SK-MEL-5 (cell line): Measurements from ENCODE around the gene LIM2. TPM values are rescaled to one million over a fixed set of nuclear protein-coding genes. Genes with fewer than 3 reads are reported as not detected.

Experiments
- DNase-seq: peaks from one replicate; pipeline ENCODE4 v3.0.0-alpha.2; 2016; ENCODE audit warnings: low read depth, low spot score
- in situ Hi-C: cut with HindIII; loops from 2 replicates; pipeline ENCODE4 v1.10.0; 2016; ENCODE audit warnings: low sequenced_read_pairs, high pct_unique_total_duplicates, low pct_unique_long_range_greater_than_20kb
- total RNA-seq: library from RNA; depleted of rRNA; stranded (reverse); fragments of >200 nt; shearing (Covaris generic); gene quantifications from 2 replicates; pipeline ENCODE4 v1.2.3, GENCODE V29; 2014

Gene LIM2
- total RNA-seq, 1 experiment from 2014 or later: not detected

GRCh38 chr19:51352783-51353360, 34.9 kb downstream of the LIM2 start:
- in situ Hi-C loops: no loop called here
- DNase-seq: no peak

- no peak for DNase-seq
- in situ Hi-C loops: no loop called here
Measured at GRCh38 chr19:51351266-51351990, 36.3 kb downstream of the LIM2 start.

- no peak for DNase-seq
- in situ Hi-C loops: no loop called here
Measured at GRCh38 chr19:51347209-51347928, 40.4 kb downstream of the LIM2 start.

GRCh38 chr19:51346742-51347141, 41.0 kb downstream of the LIM2 start:
- in situ Hi-C loops: no loop called here
- no peak for DNase-seq

- in situ Hi-C loops: no loop called here
- no peak for DNase-seq
Measured at GRCh38 chr19:51345076-51345620, 42.6 kb downstream of the LIM2 start.

DNA sequence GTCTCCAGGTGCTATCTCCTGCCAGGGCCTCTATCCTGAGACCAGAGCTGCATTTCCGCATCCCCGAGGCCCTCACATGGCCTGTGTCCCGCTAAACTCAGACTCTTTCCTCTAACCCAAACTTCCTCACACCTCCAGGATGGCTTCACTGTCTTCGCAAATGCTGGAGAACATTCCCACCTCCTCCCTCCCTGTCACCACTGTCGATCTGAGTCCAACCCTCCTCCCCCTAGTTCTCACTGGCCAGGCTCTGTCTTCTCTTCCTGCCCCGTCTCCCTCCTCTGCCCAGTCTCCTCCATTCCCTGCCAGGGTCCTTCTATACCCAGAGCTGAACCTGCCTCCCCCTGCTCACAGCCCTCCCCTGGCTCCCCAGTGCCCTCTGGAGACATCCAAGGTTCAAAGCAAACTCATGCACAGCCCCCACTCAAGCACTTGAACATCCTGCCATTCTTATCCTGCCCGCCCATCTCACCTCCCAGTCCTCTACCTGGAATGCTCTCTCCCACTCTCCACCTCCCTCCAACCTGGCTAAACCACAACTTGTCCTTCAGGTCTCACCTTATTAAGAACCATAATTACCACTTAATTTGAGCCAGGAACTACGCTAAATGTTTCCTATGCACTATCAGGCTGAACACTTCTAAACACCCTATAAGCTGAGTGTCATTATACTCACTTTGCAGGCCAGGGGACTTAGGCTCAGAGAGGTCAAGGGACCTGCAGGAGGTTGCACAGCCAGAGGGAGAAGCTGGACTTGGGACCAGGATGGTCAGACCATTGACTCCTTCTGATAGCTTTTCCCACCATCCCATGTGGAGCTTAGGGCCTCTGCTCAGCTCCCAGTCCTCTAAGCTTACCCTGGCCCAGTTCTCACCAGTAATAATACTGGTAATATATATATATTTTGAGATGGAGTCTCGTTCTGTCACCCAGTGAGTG, 44.9 kb downstream of the LIM2 start:
- DNase-seq: no peak
- in situ Hi-C loops: no loop called here

- in situ Hi-C loops: no loop called here
- no peak for DNase-seq
Measured at GRCh38 chr19:51341976-51342580, 45.7 kb downstream of the LIM2 start, which contains the start of gene VSIG10L. Gene VSIG10L (minus strand): TSS chr19:51342139. CDS start chr19:51342124, 15 bp downstream.

- no peak for DNase-seq
- in situ Hi-C loops: no loop called here
Measured at GRCh38 chr19:51341066-51341465, 46.7 kb downstream of the LIM2 start.

DNA sequence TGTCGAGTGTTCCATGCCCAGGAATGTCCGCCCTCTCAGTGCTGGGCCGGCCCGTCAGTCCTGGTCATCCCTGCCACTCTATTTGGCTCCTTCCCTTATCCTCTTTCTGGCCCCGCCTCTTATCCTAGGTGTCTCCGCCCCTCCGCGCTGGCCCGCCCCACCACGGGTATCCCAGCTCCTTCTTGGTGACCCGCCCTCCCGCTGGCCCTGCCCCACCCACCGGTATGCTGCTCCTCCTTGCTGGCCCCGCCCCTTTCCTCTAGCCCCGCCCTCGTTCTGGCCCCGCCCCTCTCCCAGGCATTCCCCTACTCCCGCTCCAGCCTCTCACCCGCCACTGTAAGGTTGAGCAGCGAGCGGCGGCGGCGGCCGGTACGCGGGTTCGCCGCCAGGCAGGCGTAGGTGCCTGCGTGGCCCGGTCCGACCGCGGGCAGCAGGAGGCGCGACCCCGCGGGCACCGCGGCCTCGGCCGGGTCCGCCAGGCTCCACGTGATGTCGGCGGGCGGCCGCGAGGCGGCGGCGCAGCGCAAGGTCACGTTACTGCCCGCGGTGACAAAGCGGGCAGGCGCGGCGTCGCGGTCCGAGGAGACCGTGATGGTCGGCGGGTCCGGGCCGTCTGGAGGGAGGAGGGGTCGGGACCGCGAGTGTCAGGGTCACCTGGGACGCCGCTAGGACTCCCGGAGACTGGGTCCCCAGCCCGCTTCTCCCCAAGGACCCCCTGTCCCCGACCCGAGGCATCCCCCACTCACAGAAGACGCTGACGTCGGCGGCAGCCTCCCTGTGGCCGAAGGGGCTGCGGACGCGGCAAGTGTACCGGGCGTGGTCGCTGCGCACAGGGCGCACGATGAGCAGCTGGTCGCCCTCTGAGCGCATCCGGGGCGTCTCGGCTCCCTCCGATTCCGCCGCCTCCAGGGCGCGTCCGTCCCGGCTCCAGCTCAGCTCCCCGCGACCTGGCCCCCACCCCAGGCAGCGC, 47.8 kb downstream of the LIM2 start:
- peak; percentile 95 for DNase-seq
- in situ Hi-C loops: no loop called here

GRCh38 chr19:51339313-51339686, 48.5 kb downstream of the LIM2 start:
- in situ Hi-C loops: no loop called here

GRCh38 chr19:51338563-51339312, 49.0 kb downstream of the LIM2 start:
- in situ Hi-C loops: no loop called here
- peak; percentile 78 for DNase-seq

More at GRCh38 chr19:51339313-51339686, 48.5 kb downstream of the LIM2 start:
- DNase-seq: no peak

DNA sequence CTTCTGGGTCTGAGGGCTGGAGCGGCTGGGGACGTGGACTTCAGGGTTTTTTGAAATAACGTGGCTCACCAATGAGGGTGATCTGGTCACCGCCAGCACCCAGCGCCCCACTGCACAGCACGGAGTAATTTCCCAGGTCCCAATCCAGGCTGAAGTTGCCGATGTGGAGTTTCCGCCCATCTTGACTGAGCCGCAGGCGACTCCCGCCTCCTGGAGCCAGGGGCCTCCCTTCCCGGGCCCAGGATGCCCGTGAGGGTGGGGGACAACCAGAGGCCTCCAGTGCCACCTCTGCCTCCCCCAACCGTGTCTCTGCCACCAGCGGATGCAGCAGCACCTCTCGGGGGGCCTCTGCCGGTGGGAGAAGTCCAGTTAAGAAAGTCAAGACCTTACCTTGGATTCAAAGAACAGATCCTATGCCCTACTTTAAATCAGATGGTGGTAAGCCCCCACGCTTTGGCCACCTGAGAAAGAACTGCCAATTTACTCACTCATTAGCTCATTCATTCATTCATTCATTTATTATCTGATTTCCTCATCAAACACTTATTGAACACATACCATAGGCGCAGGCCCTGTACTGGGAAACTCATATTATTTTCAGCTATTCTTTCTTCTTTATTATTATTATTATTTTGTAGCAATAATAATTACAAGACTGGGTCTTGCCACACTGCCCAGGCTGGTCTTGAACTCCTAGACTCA, 49.8 kb downstream of the LIM2 start:
- in situ Hi-C loops: no loop called here
- DNase-seq: no peak

GRCh38 chr19:51337141-51337860, 50.5 kb downstream of the LIM2 start:
- no peak for DNase-seq
- in situ Hi-C loops: no loop called here

DNA sequence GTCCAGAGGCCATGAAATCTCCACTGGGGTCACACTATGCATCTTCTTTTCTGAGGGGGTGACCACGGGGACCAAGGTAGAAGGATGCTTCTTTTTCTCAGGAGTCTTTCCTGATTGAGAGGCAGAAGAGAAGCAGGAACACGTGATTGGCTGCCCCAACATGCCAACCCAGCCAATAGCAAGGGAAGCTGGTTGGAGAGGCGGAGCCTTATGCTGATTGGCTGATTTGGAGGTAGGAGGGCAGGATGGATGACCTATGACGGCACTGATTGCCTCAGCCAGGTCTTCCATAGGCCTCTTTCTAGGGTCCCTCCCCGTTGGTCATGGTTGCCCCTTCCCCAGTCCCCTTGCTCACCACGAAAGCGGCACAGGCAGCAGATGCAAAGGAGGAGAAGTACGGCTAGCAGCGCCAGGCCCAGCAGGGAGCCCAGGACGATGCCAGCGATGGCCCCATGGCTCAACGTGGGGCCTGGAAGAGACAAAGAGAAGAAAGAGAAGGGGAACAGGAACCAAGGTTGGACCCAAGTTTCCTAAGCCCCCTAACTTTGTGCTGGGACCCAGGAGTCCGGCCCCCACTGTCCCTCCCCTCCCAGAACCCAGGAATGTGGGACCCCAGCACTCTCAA, 53.8 kb downstream of the LIM2 start:
- in situ Hi-C loops: no loop called here
- DNase-seq: peak; percentile 20
